HG02763 (cell line): ENCODE results near the gene CACNA2D4.
"Not testable (repeated sequence)": the region's sequence is repeated elsewhere in the genome, so short reads cannot be mapped to it uniquely, and the experiment has no call there.

Experiments
- ATAC-seq: cut with Tn5 transposase; IDR thresholded peaks from one replicate; pipeline ENCODE4 v1.9.1; 2021; ENCODE audit warnings: mild to moderate bottlenecking, moderate library complexity; ENCODE audit not compliant: unreplicated experiment

CACNA2D4 gene

GRCh38 chr12:1820191-1820895 lies 98.1 kb downstream of the CACNA2D4 start, which contains the start of gene LRTM2:
LRTM2 (plus strand) TSS chr12:1820565; CDS start chr12:1828149, 7,584 bp downstream.
- no peak for ATAC-seq

- ATAC-seq = no peak
Observed at GRCh38 chr12:1819571-1819970, 98.9 kb downstream of the CACNA2D4 start.

DNA sequence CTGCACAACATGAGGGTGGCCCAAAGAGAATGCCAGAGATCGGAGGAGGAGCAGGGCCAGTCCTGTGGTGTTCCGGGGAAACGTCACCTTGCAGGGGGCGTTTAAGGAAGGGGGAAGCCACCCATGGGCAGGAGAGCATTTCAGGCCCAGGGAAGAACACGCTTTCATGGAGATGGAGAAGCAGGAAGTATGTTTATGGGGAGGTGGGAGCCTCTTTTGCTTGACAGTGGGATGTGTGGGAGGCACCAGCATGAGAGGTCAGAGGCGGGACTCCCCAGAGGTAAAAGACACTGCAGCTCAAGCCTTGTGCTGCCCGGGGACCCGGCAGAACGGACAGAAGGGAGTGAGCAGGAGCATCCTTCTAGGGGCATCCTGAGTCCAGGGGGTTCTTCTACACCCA lies 99.4 kb downstream of the CACNA2D4 start:
- no peak for ATAC-seq

DNA sequence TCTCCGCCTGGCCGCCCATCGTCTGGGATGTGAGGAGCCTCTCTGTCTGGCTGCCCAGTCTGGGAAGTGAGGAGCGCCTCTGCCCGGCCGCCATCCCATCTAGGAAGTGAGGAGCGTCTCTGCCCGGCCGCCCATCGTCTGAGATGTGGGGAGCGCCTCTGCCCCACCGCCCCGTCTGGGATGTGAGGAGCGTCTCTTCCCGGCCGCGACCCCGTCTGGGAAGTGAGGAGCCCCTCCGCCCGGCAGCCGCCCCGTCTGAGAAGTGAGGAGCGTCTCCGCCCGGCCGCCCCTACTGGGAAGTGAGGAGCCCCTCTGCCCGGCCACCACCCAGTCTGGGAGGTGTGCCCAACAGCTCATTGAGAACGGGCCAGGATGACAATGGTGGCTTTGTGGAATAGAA lies 100.5 kb downstream of the CACNA2D4 start:
- not testable (repeated sequence) for ATAC-seq

GRCh38 chr12:1816730-1817348 lies 101.6 kb downstream of the CACNA2D4 start:
- ATAC-seq = no peak

- ATAC-seq = no peak
Observed at GRCh38 chr12:1815814-1816729, 102.4 kb downstream of the CACNA2D4 start.

DNA sequence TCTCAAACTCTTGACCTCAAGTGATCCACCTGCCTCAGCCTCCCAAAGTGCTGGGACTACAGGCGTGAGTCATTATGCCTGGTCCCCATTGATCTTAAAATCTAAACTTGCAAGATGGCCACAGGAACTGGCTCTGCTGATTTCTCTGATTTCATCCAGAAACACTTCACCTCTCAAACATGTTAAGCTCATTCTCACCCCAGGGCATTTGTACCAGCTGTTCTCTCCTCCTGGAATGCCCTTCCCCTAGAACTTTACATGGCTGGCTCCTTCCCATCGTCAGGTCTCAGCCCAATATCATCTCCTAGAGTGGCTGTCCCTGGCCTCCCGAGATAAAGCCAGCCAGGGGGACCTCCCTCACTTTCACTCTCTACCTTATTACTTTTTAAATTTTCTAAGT lies 103.3 kb downstream of the CACNA2D4 start:
- ATAC-seq = no peak

DNA sequence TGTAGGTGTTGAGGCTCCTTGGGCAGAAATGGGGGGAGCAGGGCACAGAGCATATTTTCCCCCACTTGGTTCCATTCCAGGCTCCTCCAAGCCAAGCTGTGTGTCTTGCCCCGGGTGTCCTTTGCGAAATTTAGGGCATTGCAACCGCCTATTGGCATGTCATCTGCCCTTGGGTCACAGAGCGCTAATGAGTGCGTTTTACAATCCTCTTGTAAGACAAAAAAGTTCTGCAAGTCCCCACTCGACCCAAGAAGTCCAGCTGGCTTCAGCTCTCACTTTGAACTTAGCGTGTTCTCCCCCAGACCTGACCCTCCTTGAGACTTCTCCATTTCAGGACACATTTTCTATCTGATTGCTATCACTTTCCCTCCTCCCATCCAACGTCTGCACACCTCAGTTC lies 104.2 kb downstream of the CACNA2D4 start:
- ATAC-seq = no peak

GRCh38 chr12:1812650-1813302 lies 105.7 kb downstream of the CACNA2D4 start:
- ATAC-seq = no peak

DNA sequence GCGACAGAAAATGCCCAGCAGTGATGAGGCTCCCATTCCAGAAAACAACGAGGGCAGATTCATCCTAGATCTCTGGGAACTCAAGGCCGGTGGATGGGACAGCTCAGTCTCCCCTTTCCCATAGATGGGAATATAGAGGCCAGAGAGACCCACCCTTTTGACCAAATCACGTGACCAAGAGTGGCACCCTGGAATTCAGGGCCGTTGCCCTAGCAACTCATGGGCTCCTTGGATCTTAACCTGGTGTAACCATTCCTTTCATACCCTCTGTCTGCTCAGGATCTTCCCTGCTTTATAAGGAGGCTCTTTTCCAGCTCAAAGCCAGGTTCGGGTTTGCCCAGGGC lies 106.5 kb downstream of the CACNA2D4 start:
- ATAC-seq = no peak

DNA sequence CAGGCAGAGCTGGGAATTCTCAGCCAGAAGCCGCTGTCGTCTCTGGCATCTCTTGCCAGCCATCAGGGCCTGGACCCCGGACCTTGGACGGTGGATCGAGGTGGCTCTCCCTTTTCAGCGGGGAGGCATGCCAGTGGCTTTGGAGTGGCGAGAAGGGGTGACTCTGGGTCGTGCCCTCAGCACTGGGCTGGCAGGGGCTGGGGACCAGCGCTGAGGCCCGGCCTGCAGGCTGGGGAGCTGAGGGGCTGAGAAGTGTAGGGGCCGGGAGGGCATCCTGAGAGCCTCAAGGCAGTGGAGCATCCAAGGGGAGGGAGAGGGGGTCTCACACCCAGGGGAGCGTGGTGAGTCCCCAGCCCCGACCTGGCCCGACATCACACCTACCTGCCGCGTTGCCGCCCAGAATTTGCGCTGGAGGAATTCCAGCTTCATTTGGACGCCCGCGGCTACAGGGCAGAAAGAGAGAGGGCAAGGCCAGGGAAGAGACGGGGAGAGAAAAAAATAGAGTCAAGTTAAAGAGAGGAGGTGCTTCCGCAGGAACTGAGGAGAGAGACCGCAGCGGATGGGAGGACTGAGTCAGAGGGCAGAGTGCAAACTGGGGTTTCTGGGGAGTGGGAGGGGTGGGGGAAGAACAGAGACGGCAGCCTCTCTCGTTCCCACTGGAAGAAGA lies 107.0 kb downstream of the CACNA2D4 start:
- ATAC-seq = no peak

DNA sequence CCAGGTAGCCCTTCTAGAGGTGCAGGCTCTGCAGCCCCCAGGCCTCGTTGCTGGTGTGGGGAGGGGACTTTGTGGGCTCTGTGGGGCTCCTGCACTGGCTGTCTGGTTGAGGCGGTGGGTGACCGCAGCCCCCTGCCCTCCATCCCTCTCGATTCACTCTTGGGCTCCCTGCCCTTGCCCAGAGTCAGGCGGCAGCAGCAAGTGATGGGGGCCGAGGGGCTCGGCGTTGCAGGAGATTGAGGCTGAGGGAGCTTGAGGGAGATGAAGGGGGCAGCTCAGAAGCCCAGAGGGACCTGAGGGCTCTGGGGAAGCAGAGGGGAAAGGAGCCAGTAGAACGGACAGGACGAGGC lies 107.5 kb downstream of the CACNA2D4 start:
- ATAC-seq = no peak

DNA sequence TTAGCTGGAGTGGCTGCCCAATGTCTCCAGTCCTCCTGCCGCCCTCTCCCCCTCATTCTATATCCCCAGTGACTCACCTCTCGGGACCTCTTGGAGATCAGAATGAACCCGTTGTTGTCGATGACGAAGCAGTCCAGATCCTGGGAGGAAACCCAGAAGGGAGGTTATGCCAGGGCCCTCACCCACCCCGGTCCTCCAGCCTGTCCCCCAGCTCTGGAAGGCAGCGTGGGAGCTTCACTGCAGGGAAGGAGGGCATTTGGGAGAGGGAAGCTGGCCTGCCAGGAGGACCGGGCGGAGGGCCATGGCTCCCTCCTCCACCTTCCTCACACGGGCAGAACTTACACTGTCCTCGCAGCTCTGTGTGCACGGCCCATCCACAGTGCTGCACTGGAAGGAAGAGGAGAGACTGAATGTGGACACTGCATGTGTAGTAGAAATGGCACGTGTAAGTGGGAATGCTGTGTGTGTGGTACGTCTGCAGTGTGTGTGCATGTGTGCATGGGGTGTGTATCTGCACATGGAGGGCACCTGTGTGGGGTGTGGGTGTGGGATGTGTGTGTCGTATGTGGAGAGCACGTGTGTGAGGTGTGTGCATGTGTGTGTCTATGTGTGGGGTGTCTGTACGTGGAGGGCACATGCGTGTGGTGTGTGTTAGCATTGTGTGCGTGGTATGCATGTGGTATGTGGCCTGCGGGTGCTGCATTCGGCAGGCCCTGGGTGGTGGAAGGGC lies 108.1 kb downstream of the CACNA2D4 start:
- ATAC-seq = no peak

GRCh38 chr12:1809591-1810190 lies 108.8 kb downstream of the CACNA2D4 start:
- no peak for ATAC-seq

- no peak for ATAC-seq
Observed at GRCh38 chr12:1808798-1809480, 109.5 kb downstream of the CACNA2D4 start.

GRCh38 chr12:1808036-1808797 lies 110.2 kb downstream of the CACNA2D4 start:
- no peak for ATAC-seq

DNA sequence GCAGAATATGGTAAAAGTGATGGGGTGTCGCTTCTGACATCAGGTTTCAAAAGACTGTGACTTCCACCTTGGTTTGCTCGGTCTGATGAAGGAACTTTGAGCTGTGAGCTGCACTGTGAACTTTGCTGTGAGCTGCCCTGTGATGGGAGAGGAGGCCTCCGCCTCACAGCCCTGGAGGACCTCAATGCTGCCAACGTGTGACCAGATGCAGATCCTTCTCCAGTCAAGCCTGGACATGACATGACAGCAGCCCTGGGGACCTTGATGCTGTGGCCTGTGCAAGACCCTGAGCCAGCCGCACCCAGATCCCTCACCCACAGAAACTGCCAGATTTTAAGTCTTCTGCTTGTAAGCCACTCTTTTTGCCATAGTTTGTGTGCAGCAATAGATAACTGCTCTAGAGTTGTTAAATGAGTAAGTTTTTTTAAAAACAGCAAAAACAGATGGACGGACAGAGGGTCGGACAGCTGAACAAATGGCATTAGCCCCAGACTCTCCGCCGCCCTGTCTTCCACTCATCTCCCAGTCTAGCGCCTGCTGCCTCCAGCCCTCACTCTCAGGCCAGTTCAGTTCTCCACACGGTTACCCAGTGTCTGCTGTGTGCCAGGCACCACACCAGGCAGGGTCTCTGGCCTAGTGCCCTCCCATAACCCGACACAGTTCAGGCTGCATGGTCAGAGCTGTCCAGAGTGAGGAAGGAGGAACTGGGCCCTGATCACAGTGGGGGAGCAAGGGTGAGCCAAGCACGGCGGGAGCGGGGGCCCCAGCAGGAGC lies 111.2 kb downstream of the CACNA2D4 start:
- no peak for ATAC-seq
